GM12801 (cell line): ENCODE measurements around the gene SIPA1.

Experiments
- CTCF ChIP-seq: IDR thresholded peaks from one replicate; pipeline ENCODE4 v1.5.1; 2011; ENCODE audit warnings: control low read depth; ENCODE audit not compliant: insufficient read length; ENCODE audit errors: extremely low read depth

Gene SIPA1

GRCh38 chr11:65646288-65646957 is 8.5 kb downstream of the SIPA1 start:
- no peak for TF ChIP-seq CTCF

- TF ChIP-seq CTCF, result no peak
Measured at GRCh38 chr11:65646958-65647701, 9.2 kb downstream of the SIPA1 start.

- no peak for TF ChIP-seq CTCF
Measured at GRCh38 chr11:65648997-65649493, 11.1 kb downstream of the SIPA1 start.

GRCh38 chr11:65649656-65650546 is 12.0 kb downstream of the SIPA1 start:
- TF ChIP-seq CTCF, result no peak

GRCh38 chr11:65650547-65651338 is 12.8 kb downstream of the SIPA1 start:
- no peak for TF ChIP-seq CTCF

- no peak for TF ChIP-seq CTCF
Measured at GRCh38 chr11:65651339-65651588, 13.4 kb downstream of the SIPA1 start.
